H1 (cell line): ENCODE results near the gene TNNT1. TPM values are rescaled to one million over a fixed set of nuclear protein-coding genes. Genes with fewer than 3 reads are reported as not detected.

ENCODE experiments used
- POU5F1 ChIP-seq: IDR thresholded peaks from 2 replicates; pipeline ENCODE4 v1.6.1; 2011; ENCODE audit warnings: low read depth, mild to moderate bottlenecking, low read length, moderate library complexity
- polyA plus RNA-seq, 7 experiments: library from polyadenylated mRNA; depleted of rRNA in 3 of 7; stranded (reverse) in 5 of 7; unstranded in 2 of 7; fragments of >200 nt in 5 of 7; fragments of 200-250 nt in 2 of 7; gene quantifications; 1 replicate in 5 of 7; 2 replicates in 1 of 7; 4 replicates in 1 of 7; pipeline versions ENCODE4 v1.2.1 to v1.2.3, GENCODE V29; 2011 to 2013; ENCODE audit warnings: missing spikeins in 2 of 7, mixed read lengths in 2 of 7
- total RNA-seq: library from RNA; stranded (reverse); fragmentation: NEBNext Ultra II Directional; extraction: Animal tissue kit (Norgen Biotek cat#: 25700); gene quantifications from 2 replicates; pipeline ENCODE4 v1.2.1, GENCODE V29; 2021
- TF ChIP-seq, protein P1 (sequence below): fragments of 300-600 bp; sonication (generic); IDR thresholded peaks from 2 replicates; pipeline ENCODE4 v1.7.1; 2012; ENCODE audit warnings: low read length, moderate library complexity, mild to moderate bottlenecking, inconsistent platforms; ENCODE audit not compliant: insufficient replicate concordance

Gene TNNT1
- total and polyA plus RNA-seq, 2 of the 8 experiments (the other 6 are each of a cell fraction or from before 2014, with no cell fraction given), result 69.6 to 107 TPM

DNA sequence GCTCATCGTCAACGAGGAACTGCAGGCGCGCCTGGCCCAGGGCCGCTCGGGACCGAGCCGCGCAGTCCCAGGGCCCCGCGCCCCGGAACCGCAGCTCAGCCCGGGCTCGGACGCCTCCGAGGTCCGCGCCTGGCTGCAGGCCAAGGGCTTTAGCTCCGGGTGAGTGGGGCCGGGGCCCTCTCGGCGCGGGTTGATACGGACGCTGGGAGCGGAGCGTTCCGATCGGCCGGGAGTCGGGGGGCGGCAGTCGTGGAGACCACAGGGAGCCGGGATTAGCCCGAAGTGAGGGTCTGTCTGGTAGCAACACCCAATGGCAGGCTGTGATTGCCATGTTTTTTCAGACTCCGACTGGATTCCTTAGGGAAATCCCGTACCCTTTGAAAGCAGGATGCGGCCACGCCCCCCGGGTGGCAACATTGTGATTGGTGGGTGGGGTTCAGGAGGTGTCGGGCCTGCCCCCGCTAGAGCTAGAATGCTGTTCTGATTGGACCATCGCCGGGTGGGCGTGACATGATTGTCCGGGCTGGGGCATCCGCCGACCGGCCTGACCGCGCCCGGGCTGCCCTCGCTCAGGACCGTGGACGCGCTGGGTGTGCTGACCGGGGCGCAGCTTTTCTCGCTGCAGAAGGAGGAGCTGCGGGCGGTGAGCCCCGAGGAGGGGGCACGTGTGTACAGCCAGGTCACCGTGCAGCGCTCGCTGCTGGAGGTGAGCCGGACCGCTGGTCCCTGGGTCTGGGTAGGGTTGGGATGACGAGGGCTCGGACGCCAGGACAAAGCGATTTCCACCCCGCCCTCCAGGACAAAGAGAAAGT, 62.1 kb downstream of the TNNT1 start (continued):
- TF ChIP-seq, protein P1, sequence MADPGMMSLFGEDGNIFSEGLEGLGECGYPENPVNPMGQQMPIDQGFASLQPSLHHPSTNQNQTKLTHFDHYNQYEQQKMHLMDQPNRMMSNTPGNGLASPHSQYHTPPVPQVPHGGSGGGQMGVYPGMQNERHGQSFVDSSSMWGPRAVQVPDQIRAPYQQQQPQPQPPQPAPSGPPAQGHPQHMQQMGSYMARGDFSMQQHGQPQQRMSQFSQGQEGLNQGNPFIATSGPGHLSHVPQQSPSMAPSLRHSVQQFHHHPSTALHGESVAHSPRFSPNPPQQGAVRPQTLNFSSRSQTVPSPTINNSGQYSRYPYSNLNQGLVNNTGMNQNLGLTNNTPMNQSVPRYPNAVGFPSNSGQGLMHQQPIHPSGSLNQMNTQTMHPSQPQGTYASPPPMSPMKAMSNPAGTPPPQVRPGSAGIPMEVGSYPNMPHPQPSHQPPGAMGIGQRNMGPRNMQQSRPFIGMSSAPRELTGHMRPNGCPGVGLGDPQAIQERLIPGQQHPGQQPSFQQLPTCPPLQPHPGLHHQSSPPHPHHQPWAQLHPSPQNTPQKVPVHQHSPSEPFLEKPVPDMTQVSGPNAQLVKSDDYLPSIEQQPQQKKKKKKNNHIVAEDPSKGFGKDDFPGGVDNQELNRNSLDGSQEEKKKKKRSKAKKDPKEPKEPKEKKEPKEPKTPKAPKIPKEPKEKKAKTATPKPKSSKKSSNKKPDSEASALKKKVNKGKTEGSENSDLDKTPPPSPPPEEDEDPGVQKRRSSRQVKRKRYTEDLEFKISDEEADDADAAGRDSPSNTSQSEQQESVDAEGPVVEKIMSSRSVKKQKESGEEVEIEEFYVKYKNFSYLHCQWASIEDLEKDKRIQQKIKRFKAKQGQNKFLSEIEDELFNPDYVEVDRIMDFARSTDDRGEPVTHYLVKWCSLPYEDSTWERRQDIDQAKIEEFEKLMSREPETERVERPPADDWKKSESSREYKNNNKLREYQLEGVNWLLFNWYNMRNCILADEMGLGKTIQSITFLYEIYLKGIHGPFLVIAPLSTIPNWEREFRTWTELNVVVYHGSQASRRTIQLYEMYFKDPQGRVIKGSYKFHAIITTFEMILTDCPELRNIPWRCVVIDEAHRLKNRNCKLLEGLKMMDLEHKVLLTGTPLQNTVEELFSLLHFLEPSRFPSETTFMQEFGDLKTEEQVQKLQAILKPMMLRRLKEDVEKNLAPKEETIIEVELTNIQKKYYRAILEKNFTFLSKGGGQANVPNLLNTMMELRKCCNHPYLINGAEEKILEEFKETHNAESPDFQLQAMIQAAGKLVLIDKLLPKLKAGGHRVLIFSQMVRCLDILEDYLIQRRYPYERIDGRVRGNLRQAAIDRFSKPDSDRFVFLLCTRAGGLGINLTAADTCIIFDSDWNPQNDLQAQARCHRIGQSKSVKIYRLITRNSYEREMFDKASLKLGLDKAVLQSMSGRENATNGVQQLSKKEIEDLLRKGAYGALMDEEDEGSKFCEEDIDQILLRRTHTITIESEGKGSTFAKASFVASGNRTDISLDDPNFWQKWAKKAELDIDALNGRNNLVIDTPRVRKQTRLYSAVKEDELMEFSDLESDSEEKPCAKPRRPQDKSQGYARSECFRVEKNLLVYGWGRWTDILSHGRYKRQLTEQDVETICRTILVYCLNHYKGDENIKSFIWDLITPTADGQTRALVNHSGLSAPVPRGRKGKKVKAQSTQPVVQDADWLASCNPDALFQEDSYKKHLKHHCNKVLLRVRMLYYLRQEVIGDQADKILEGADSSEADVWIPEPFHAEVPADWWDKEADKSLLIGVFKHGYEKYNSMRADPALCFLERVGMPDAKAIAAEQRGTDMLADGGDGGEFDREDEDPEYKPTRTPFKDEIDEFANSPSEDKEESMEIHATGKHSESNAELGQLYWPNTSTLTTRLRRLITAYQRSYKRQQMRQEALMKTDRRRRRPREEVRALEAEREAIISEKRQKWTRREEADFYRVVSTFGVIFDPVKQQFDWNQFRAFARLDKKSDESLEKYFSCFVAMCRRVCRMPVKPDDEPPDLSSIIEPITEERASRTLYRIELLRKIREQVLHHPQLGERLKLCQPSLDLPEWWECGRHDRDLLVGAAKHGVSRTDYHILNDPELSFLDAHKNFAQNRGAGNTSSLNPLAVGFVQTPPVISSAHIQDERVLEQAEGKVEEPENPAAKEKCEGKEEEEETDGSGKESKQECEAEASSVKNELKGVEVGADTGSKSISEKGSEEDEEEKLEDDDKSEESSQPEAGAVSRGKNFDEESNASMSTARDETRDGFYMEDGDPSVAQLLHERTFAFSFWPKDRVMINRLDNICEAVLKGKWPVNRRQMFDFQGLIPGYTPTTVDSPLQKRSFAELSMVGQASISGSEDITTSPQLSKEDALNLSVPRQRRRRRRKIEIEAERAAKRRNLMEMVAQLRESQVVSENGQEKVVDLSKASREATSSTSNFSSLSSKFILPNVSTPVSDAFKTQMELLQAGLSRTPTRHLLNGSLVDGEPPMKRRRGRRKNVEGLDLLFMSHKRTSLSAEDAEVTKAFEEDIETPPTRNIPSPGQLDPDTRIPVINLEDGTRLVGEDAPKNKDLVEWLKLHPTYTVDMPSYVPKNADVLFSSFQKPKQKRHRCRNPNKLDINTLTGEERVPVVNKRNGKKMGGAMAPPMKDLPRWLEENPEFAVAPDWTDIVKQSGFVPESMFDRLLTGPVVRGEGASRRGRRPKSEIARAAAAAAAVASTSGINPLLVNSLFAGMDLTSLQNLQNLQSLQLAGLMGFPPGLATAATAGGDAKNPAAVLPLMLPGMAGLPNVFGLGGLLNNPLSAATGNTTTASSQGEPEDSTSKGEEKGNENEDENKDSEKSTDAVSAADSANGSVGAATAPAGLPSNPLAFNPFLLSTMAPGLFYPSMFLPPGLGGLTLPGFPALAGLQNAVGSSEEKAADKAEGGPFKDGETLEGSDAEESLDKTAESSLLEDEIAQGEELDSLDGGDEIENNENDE, result no peak
- no peak for TF ChIP-seq POU5F1
